Chondrocyte (in vitro differentiated cells): Measurements from ENCODE around the gene UBXN10. TPM values are rescaled to one million over a fixed set of nuclear protein-coding genes. Genes with fewer than 3 reads are reported as not detected.

Experiments
- DNase-seq: peaks from one replicate; pipeline ENCODE4 v3.0.0; 2021; ENCODE audit warnings: mixed read lengths, low spot score
- H3K27ac Mint-ChIP-seq: one replicate; pipeline ENCODE4 v1.8.0; 2021; ENCODE audit warnings: mild to moderate bottlenecking, moderate library complexity, mixed read lengths; ENCODE audit not compliant: unreplicated experiment
- H3K27me3 Mint-ChIP-seq: 2 replicates; pipeline ENCODE4 v1.8.0; 2021; ENCODE audit warnings: low read depth, mixed read lengths
- H3K36me3 Mint-ChIP-seq: 2 replicates; pipeline ENCODE4 v1.8.0; 2021; ENCODE audit warnings: low read depth, mixed read lengths
- H3K4me1 Mint-ChIP-seq: 2 replicates; pipeline ENCODE4 v1.8.0; 2021; ENCODE audit warnings: low read depth, mild to moderate bottlenecking, mixed read lengths
- H3K4me3 Mint-ChIP-seq: one replicate; pipeline ENCODE4 v1.8.0; 2021; ENCODE audit warnings: mild to moderate bottlenecking, moderate library complexity, mixed read lengths; ENCODE audit not compliant: unreplicated experiment
- H3K9me3 Mint-ChIP-seq: 2 replicates; pipeline ENCODE4 v1.8.0; 2021; ENCODE audit warnings: low read depth, mixed read lengths
- CTCF ChIP-seq: fragments of 200-600 bp; sonication (generic); IDR thresholded peaks from 2 replicates; pipeline ENCODE4 v1.5.0; 2021; ENCODE audit warnings: antibody characterized with exemption, mild to moderate bottlenecking, moderate library complexity
- total RNA-seq: library from RNA; stranded (reverse); gene quantifications from 3 replicates; pipeline ENCODE4 v1.2.1, GENCODE V29; 2021

Gene UBXN10
- total RNA-seq, 1 donor from 2014 or later: not detected

- H3K4me1 Mint-ChIP-seq: no peaks in the 10 kb centered on the region
- H3K27ac Mint-ChIP-seq: no peak overlapping the region
- no peak for TF ChIP-seq CTCF
- H3K27me3 Mint-ChIP-seq: peaks cover 40% of the 10 kb centered on the region
- H3K36me3 Mint-ChIP-seq: no peaks in the 10 kb centered on the region
- no peaks in the 10 kb centered on the region for H3K9me3 Mint-ChIP-seq
- DNase-seq: no peak
- no peak overlapping the region for H3K4me3 Mint-ChIP-seq
Observed at GRCh38 chr1:20207546-20207945, 21.6 kb downstream of the UBXN10 start.

- Mint-ChIP-seq H3K36me3 (no peaks in the 10 kb centered on the region), H3K27me3 (peaks cover 39% of the 10 kb centered on the region), H3K4me3 (no peak overlapping the region), H3K9me3 (no peaks in the 10 kb centered on the region), H3K4me1 (no peaks in the 10 kb centered on the region), H3K27ac (no peak overlapping the region)
- no peak for DNase-seq
- no peak for TF ChIP-seq CTCF
Observed at GRCh38 chr1:20209471-20209870, 23.6 kb downstream of the UBXN10 start.

DNA sequence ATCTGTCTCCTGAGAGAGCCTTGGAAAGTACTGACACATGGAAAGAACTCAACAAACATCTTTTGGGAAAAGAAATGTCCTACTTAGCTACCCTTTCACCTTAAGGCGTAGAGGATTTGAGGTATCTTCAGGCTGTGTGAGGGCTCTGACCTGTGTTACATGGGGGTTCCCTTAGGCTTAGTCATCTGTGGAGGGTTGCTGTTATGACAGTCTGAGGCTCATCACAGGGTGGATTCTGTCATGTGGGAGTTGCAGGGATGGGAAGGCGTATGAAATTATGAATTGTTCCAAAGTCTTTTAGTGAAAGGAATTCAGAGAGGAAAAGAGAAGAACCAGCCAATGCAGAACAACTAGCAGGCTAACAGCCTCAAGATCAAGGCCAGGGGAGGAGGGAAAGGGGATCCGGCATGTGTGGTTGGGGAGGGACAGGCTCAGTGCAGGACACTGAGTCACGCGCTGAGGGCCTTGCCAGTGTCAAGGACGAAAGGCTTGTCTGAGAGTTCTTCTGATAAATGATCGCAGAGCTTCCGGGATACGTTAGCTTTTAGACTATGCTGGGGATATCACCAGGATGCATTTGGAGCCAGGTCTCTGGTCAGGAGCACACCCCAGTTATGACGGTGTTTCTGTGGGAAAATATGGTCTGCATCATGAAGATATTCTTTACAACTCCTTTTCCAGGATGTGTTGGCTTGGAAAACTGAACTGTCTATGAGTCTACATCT is 25.0 kb downstream of the UBXN10 start:
- Mint-ChIP-seq H3K27me3 (peaks cover 49% of the 10 kb centered on the region), H3K27ac (no peak overlapping the region), H3K4me3 (no peak overlapping the region), H3K4me1 (no peaks in the 10 kb centered on the region), H3K36me3 (no peaks in the 10 kb centered on the region), H3K9me3 (no peaks in the 10 kb centered on the region)
- no peak for DNase-seq
- no peak for TF ChIP-seq CTCF

- H3K27me3 Mint-ChIP-seq: peaks cover 52% of the 10 kb centered on the region
- H3K9me3 Mint-ChIP-seq: no peaks in the 10 kb centered on the region
- no peak for DNase-seq
- no peaks in the 10 kb centered on the region for H3K36me3 Mint-ChIP-seq
- H3K4me1 Mint-ChIP-seq: no peaks in the 10 kb centered on the region
- no peak for TF ChIP-seq CTCF
- no peak overlapping the region for H3K27ac Mint-ChIP-seq
- no peak overlapping the region for H3K4me3 Mint-ChIP-seq
Observed at GRCh38 chr1:20211511-20211931, 25.6 kb downstream of the UBXN10 start.

DNA sequence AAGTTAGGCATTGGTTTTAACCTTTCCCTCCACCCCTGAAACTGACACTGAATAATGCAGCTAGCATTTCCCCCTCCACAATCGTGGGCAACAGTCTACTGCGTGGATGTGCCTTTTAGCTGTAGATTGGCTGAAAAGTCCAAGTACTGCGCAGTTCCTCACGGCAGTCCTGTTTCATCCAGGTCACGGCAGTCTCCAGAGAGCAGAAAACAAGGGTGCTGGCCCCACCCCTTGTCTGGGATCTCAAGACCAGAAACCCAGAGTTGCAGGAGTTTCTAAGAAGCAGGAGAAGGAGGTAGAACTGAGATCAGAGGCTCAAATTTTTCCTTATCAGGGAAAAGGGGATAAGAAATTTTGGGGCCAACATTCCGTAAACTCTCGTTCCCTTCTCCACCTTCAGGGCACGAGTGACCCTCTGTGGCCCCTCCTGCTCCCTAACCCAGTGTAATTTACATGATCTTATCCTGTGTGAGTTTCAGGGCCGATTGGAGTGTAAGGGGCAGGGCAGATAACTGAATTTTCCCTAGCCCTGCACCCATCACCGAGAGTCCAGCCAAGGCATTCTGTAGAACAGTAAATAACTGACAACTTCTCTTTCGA is 26.3 kb downstream of the UBXN10 start:
- Mint-ChIP-seq H3K9me3 (no peaks in the 10 kb centered on the region), H3K27ac (no peak overlapping the region), H3K4me3 (no peak overlapping the region), H3K4me1 (no peaks in the 10 kb centered on the region), H3K36me3 (no peaks in the 10 kb centered on the region), H3K27me3 (peaks cover 52% of the 10 kb centered on the region)
- no peak for TF ChIP-seq CTCF
- DNase-seq: no peak
